Measurements from ENCODE around the gene SMG7. TPM values are rescaled to one million over a fixed set of nuclear protein-coding genes. Genes with fewer than 3 reads are reported as not detected.
"Not testable (repeated sequence)": the region's sequence is repeated elsewhere in the genome, so short reads cannot be mapped to it uniquely, and the experiment has no call there.

The SMG7 gene
- total and polyA plus RNA-seq, 2 donors (not counting 3 experiments of a cell fraction or from before 2014, with no cell fraction given) = 25.4 to 47.1 TPM

GRCh38 chr1:183424691-183425090 is 47.6 kb upstream of the SMG7 start:
- CTCF ChIA-PET = no interaction called here
- H4K20me1 ChIP-seq (replicated peaks; ENCODE audit: control insufficient read depth, extremely low read depth, insufficient read depth, low read length) = no peaks in the 10 kb centered on the region

GRCh38 chr1:183427591-183427990 is 44.7 kb upstream of the SMG7 start:
- dilution Hi-C loops (cut with MboI; ENCODE audit: extremely low pct_ligation_motif_present, low sequenced_read_pairs); H4K20me1 ChIP-seq (replicated peaks; ENCODE audit: control insufficient read depth, extremely low read depth, insufficient read depth, low read length); H3K27ac ChIP-seq (ENCODE audit: insufficient read depth, low read depth, low read length); H3K4me3 ChIP-seq (replicated peaks in 1 of 3; ENCODE audit: insufficient read depth in 1 of 3, low read depth in 1 of 3, low read length in 3 of 3); H3K79me2 ChIP-seq (ENCODE audit: control insufficient read depth, insufficient read depth, low read length); H3K36me3 ChIP-seq (ENCODE audit: control insufficient read depth in 2 of 2, extremely low read depth in 1 of 2, insufficient read depth in 2 of 2, low read length in 2 of 2); intact Hi-C loops (cut with micrococcal nuclease); CTCF ChIA-PET; H3K9me1 ChIP-seq (replicated peaks; ENCODE audit: control insufficient read depth, extremely low read depth, insufficient read depth, low read length); BruUV-seq (replicated peaks); POLR2A ChIA-PET; H3K4me1 ChIP-seq (ENCODE audit: control insufficient read depth, extremely low read depth, insufficient read depth, low read length); DNase-seq (ENCODE audit: low read depth, low spot score); H3K4me2 ChIP-seq (ENCODE audit: insufficient read depth, low read length); H3K9me3 ChIP-seq (replicated peaks; ENCODE audit: control insufficient read depth, insufficient read depth, low read length); FAIRE-seq; H2AFZ ChIP-seq (ENCODE audit: low read depth, low read length); H3K9ac ChIP-seq (replicated peaks; ENCODE audit: extremely low read depth, insufficient read depth, low read length): not testable (repeated sequence)
- H3K27me3 ChIP-seq (ENCODE audit: control insufficient read depth in 2 of 2, insufficient read depth in 2 of 2, low read length in 2 of 2) = peaks cover 0 to 11% of the 10 kb centered on the region in 2 experiments

More at GRCh38 chr1:183424691-183425090, 47.6 kb upstream of the SMG7 start:
- FAIRE-seq (no peak), DNase-seq (ENCODE audit: low read depth, low spot score) (no peak)
- Histone ChIP-seq H3K9ac (replicated peaks; ENCODE audit: extremely low read depth, insufficient read depth, low read length) (no peak overlapping the region), H3K79me2 (ENCODE audit: control insufficient read depth, insufficient read depth, low read length) (no peaks in the 10 kb centered on the region), H3K36me3 (ENCODE audit: control insufficient read depth in 2 of 2, extremely low read depth in 1 of 2, insufficient read depth in 2 of 2, low read length in 2 of 2) (no peaks in the 10 kb centered on the region), H3K27ac (ENCODE audit: insufficient read depth, low read depth, low read length) (no peak overlapping the region), H3K9me3 (replicated peaks; ENCODE audit: control insufficient read depth, insufficient read depth, low read length) (no peaks in the 10 kb centered on the region), H3K4me3 (replicated peaks in 1 of 3; ENCODE audit: insufficient read depth in 1 of 3, low read depth in 1 of 3, low read length in 3 of 3) (no peak overlapping the region), H3K4me2 (ENCODE audit: insufficient read depth, low read length) (no peak overlapping the region), H3K4me1 (ENCODE audit: control insufficient read depth, extremely low read depth, insufficient read depth, low read length) (no peaks in the 10 kb centered on the region), H3K27me3 (ENCODE audit: control insufficient read depth in 2 of 2, insufficient read depth in 2 of 2, low read length in 2 of 2) (peaks cover 10 to 18% of the 10 kb centered on the region in 2 experiments), H2AFZ (ENCODE audit: low read depth, low read length) (no peak overlapping the region), H3K9me1 (replicated peaks; ENCODE audit: control insufficient read depth, extremely low read depth, insufficient read depth, low read length) (no peaks in the 10 kb centered on the region)
- dilution Hi-C loops (cut with MboI; ENCODE audit: extremely low pct_ligation_motif_present, low sequenced_read_pairs) = no loop called here
- TF ChIP-seq GATA2 (IDR thresholded peaks at IDR 0.05; ENCODE audit: insufficient read depth, insufficient read length, low read depth, low read length) (no peak), EZH2 (IDR thresholded peaks at IDR 0.05; ENCODE audit: borderline replicate concordance, low read depth, low read length, severe bottlenecking) (no peak), MAX (IDR thresholded peaks at IDR 0.05; ENCODE audit: insufficient read depth, insufficient read length) (no peak), POLR2AphosphoS5 (IDR thresholded peaks at IDR 0.05; ENCODE audit: insufficient read depth, low read depth, low read length) (no peak), JUN (IDR thresholded peaks at IDR 0.05; ENCODE audit: borderline replicate concordance, insufficient read depth, insufficient read length, low read depth) (no peak), POLR2A (IDR thresholded peaks at IDR 0.05; ENCODE audit: low read depth, low read length) (no peak), MYC (IDR thresholded peaks at IDR 0.05; ENCODE audit: low read depth, low read length) (no peak), FOS (IDR thresholded peaks at IDR 0.05; ENCODE audit: borderline replicate concordance, insufficient read depth, low read length) (no peak), CTCF (IDR thresholded peaks at IDR 0.05; ENCODE audit: extremely low read depth in 1 of 2, insufficient read depth in 1 of 2, low read depth in 1 of 2, low read length in 2 of 2) (no peak)
- POLR2A ChIA-PET = no interaction called here
- no TSS peak for BruUV-seq (replicated peaks)
- intact Hi-C loops (cut with micrococcal nuclease) = no loop called here
